Suprapubic skin (tissue), 4 donors: ENCODE data around the gene GH1.

Experiments used
- CTCF ChIP-seq, 2 donors: fragments of 200-600 bp in 1 of 2; fragments of 450-650 bp in 1 of 2; sonication (generic) in 1 of 2; IDR thresholded peaks; one replicate each; pipeline ENCODE4 v1.5.1; 2016 to 2019; ENCODE audit warnings: antibody characterized with exemption in 2 of 2, mild to moderate bottlenecking in 1 of 2, moderate library complexity in 1 of 2
- EP300 ChIP-seq: sonication (generic); formaldehyde crosslinking; IDR thresholded peaks from one replicate; pipeline ENCODE4 v1.6.1; 2017; ENCODE audit warnings: antibody characterized with exemption
- POLR2A ChIP-seq, 2 donors: fragments of 450-650 bp; IDR thresholded peaks; one replicate each; pipeline ENCODE4 v1.6.1; 2017; ENCODE audit warnings: antibody characterized with exemption in 2 of 2, mild to moderate bottlenecking in 2 of 2, moderate library complexity in 2 of 2
- POLR2AphosphoS5 ChIP-seq, 3 donors: sonication (generic); formaldehyde crosslinking; IDR thresholded peaks; one replicate each; pipeline ENCODE4 v1.6.1; 2017; ENCODE audit warnings: antibody characterized with exemption in 3 of 3

- TF ChIP-seq CTCF (IDR thresholded peaks at IDR 0.05) (no peak), POLR2A (IDR thresholded peaks at IDR 0.05) (no peak), EP300 (no peak), POLR2AphosphoS5 (IDR thresholded peaks at IDR 0.05) (no peak)
These were observed 15.8 kb upstream of the GH1 start for GRCh38 chr17:63934183-63935112.
